HepG2 (cell line): ENCODE measurements around the gene PRKCZ. TPM values are rescaled to one million over a fixed set of nuclear protein-coding genes. Genes with fewer than 3 reads are reported as not detected.

Experiments used
- GPN1 ChIP-seq: sonication (generic); formaldehyde crosslinking; IDR thresholded peaks from 2 replicates; pipeline ENCODE4 v1.5.1; 2020; ENCODE audit warnings: missing genetic modification reagents, borderline replicate concordance
- HNF1A ChIP-seq, 2 experiments: sonication (generic) in 1 of 2; formaldehyde crosslinking in 1 of 2; IDR thresholded peaks; 2 replicates each; pipeline versions ENCODE4 v1.4.0 to v1.6.1; 2016 to 2020; ENCODE audit warnings: borderline replicate concordance in 1 of 2, low read depth in 1 of 2, mild to moderate bottlenecking in 1 of 2, missing genetic modification reagents in 1 of 2
- JUN ChIP-seq: sonication (generic); formaldehyde crosslinking; IDR thresholded peaks from 2 replicates; pipeline ENCODE4 v1.4.0; 2020; ENCODE audit warnings: mild to moderate bottlenecking, missing genetic modification reagents
- NAIF1 ChIP-seq: sonication (generic); formaldehyde crosslinking; IDR thresholded peaks from 2 replicates; pipeline ENCODE4 v1.5.0; 2020; ENCODE audit warnings: mild to moderate bottlenecking, missing genetic modification reagents, borderline replicate concordance
- PAX8 ChIP-seq: sonication (generic); formaldehyde crosslinking; IDR thresholded peaks from 2 replicates; pipeline ENCODE4 v1.8.0; 2022; ENCODE audit warnings: mild to moderate bottlenecking, missing genetic modification reagents, borderline replicate concordance
- RBFOX2 ChIP-seq: fragments of 200-400 bp; formaldehyde crosslinking; IDR thresholded peaks from 2 replicates; pipeline ENCODE4 v1.6.1; 2017; ENCODE audit warnings: low read depth, mild to moderate bottlenecking, low read length
- ZNF18 ChIP-seq: sonication (generic); formaldehyde crosslinking; IDR thresholded peaks from 2 replicates; pipeline ENCODE4 v1.8.0; 2022; ENCODE audit warnings: mild to moderate bottlenecking, missing genetic modification reagents; ENCODE audit not compliant: insufficient replicate concordance
- ZNF263 ChIP-seq: sonication (generic); formaldehyde crosslinking; IDR thresholded peaks from 2 replicates; pipeline ENCODE4 v1.4.0; 2020; ENCODE audit warnings: missing genetic modification reagents
- ZNF674 ChIP-seq: sonication (generic); formaldehyde crosslinking; IDR thresholded peaks from 2 replicates; pipeline ENCODE4 v1.5.0; 2020; ENCODE audit warnings: low read depth, mild to moderate bottlenecking, missing genetic modification reagents
- ZNF788 ChIP-seq: sonication (generic); formaldehyde crosslinking; IDR thresholded peaks from 2 replicates; pipeline ENCODE4 v1.5.0; 2020; ENCODE audit warnings: mild to moderate bottlenecking, missing genetic modification reagents, borderline replicate concordance
- polyA plus RNA-seq, 8 experiments: library from polyadenylated mRNA; depleted of rRNA in 3 of 8; stranded (reverse) in 7 of 8; unstranded in 1 of 8; fragments of >200 nt; fragmentation: Illumina TruSeq in 4 of 8; extraction: Trizol in 4 of 8; gene quantifications; 2 replicates each; pipeline versions ENCODE4 v1.2.1 to v1.2.3, GENCODE V29; 2011 to 2016; ENCODE audit warnings: low read depth in 4 of 8, missing spikeins in 1 of 8, mixed read lengths in 1 of 8; ENCODE audit not compliant: insufficient read depth in 1 of 8
- total RNA-seq, 5 experiments: library from RNA; depleted of rRNA; stranded (reverse); fragments of >200 nt; fragmentation: Illumina TruSeq; extraction: Trizol; gene quantifications; 2 replicates each; pipeline ENCODE4 v1.2.3, GENCODE V29; 2016; ENCODE audit warnings: low read depth in 1 of 5
- TF ChIP-seq, protein P1 (sequence below): sonication (generic); formaldehyde crosslinking; IDR thresholded peaks from 2 replicates; pipeline ENCODE4 v1.8.0; 2022; ENCODE audit warnings: missing genetic modification reagents, mild to moderate bottlenecking, inconsistent platforms, borderline replicate concordance
- TF ChIP-seq, protein P2 (sequence below): sonication (generic); formaldehyde crosslinking; conservative IDR thresholded peaks from 2 replicates; pipeline ENCODE4 v1.4.0; 2020; ENCODE audit warnings: missing genetic modification reagents
- TF ChIP-seq, protein P3 (sequence below): sonication (generic); formaldehyde crosslinking; IDR thresholded peaks from 2 replicates; pipeline ENCODE4 v1.4.0; 2020; ENCODE audit warnings: mild to moderate bottlenecking, missing genetic modification reagents

Gene PRKCZ
- total and polyA plus RNA-seq, 2 of the 13 experiments (the other 11 are each of a cell fraction or from before 2014, with no cell fraction given), result 34.7 to 85.2 TPM

- TF ChIP-seq ZNF674 (CRISPR knock-in tag) (no peak), ZNF263 (peak; percentile 95), ZNF788 (CRISPR knock-in tag) (peak; percentile 77; the same call in 1 of the 2 replicates), ZNF18 (peak; percentile 39), GPN1 (CRISPR knock-in tag) (no peak), HNF1A (IDR thresholded peaks at IDR 0.05; ENCODE audit: low read depth) (no peak), HNF1A (CRISPR knock-in tag; IDR thresholded peaks at IDR 0.05; ENCODE audit: borderline replicate concordance) (peak; percentile 84; the same call in 1 of the 2 replicates), NAIF1 (CRISPR knock-in tag) (no peak), PAX8 (CRISPR knock-in tag) (no peak; the same call in 1 of the 2 replicates), RBFOX2 (peak; percentile 45), JUN (no peak)
- TF ChIP-seq, protein P1, sequence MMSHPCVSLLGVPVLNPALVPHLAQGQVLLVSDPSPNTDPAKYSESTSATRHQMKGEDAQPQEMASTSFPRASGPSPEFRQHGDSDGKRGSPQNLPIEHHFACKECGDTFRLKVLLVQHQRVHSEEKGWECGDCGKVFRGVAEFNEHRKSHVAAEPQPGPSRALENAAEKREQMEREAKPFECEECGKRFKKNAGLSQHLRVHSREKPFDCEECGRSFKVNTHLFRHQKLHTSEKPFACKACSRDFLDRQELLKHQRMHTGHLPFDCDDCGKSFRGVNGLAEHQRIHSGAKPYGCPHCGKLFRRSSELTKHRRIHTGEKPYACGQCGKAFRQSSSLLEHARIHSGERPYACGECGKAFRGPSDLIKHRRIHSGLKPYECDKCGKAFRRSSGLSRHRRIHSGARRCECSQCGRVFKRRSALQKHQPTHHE (CRISPR knock-in tag), result no peak
- TF ChIP-seq, protein P2, sequence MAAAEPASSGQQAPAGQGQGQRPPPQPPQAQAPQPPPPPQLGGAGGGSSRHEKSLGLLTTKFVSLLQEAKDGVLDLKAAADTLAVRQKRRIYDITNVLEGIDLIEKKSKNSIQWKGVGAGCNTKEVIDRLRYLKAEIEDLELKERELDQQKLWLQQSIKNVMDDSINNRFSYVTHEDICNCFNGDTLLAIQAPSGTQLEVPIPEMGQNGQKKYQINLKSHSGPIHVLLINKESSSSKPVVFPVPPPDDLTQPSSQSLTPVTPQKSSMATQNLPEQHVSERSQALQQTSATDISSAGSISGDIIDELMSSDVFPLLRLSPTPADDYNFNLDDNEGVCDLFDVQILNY (CRISPR knock-in tag), result no peak
- TF ChIP-seq, protein P3, sequence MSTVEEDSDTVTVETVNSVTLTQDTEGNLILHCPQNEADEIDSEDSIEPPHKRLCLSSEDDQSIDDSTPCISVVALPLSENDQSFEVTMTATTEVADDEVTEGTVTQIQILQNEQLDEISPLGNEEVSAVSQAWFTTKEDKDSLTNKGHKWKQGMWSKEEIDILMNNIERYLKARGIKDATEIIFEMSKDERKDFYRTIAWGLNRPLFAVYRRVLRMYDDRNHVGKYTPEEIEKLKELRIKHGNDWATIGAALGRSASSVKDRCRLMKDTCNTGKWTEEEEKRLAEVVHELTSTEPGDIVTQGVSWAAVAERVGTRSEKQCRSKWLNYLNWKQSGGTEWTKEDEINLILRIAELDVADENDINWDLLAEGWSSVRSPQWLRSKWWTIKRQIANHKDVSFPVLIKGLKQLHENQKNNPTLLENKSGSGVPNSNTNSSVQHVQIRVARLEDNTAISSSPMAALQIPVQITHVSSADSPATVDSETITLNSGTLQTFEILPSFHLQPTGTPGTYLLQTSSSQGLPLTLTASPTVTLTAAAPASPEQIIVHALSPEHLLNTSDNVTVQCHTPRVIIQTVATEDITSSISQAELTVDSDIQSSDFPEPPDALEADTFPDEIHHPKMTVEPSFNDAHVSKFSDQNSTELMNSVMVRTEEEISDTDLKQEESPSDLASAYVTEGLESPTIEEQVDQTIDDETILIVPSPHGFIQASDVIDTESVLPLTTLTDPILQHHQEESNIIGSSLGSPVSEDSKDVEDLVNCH (CRISPR knock-in tag), result no peak
These were observed 182.2 kb downstream of the PRKCZ start (continued) for GRCh38 chr1:2232255-2232915.
